NCI-H1048 (cell line): ENCODE data around the gene NDNF.

Experiments
- DNase-seq: peaks from one replicate; lab custom pipeline; 2025; lab: John Stamatoyannopoulos, UW

Gene NDNF, protein sequence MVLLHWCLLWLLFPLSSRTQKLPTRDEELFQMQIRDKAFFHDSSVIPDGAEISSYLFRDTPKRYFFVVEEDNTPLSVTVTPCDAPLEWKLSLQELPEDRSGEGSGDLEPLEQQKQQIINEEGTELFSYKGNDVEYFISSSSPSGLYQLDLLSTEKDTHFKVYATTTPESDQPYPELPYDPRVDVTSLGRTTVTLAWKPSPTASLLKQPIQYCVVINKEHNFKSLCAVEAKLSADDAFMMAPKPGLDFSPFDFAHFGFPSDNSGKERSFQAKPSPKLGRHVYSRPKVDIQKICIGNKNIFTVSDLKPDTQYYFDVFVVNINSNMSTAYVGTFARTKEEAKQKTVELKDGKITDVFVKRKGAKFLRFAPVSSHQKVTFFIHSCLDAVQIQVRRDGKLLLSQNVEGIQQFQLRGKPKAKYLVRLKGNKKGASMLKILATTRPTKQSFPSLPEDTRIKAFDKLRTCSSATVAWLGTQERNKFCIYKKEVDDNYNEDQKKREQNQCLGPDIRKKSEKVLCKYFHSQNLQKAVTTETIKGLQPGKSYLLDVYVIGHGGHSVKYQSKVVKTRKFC

DNA sequence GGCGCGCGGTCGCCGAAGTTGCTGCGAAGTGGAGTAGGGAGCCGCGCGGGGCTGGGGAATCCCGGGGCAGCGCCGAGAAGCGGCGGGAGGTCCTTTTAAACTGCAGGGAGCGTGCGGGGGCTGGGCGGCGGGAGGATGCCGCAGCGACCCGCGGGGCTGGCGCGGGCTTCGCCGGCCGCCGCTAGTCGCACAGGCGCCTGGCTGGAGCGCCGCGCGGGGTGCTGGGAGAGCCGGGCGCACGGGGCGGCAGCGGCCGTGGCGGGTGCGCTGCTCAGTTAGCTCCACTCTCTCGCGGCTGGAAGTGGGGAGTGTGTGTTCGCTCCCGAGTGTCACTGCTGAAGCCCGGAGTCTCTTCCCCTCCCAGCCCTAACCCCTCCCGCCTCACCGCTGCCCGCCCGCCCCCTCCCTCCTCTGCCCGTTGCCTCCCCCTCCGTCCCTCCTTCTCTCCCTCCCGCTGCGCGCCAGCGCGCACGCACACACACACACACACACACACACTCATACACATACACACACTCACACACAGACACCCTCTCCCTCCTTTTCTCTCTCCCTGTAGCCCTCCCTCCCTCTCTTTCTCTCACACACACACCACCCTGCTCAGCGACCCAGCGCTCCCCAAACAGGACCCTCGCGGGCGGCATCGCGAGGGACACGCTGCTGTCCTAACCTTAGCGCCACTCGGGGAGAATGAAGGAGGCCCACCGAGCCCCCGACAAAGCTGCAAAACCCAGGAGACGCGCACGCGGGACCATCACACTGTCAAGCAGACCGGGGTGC lies at the start of gene NDNF:
Gene NDNF (minus strand): TSS at position 312 of the 780 bp plus-strand sequence. CDS start 26,698 bp downstream, outside the sequence.
- no peak for DNase-seq

DNA sequence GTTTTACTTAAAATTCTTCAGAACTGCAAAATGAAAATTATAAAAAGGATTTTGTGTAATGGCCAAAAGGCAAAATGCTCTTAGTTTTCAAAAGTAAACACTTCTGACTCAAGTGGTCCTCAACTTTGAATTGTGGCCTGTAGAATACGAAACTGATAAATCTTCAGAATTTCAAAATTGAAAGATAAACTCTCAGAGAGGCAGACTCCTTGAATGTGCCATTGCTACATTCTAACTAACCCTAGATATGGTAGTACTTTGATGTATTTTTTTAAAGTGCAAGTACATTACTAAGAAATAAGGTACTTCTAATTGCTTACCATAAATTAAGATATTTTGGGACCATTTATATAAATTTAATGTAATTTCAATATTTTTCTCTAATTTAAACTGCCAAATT lies 47.4 kb upstream of the NDNF start:
- DNase-seq: no peak

DNA sequence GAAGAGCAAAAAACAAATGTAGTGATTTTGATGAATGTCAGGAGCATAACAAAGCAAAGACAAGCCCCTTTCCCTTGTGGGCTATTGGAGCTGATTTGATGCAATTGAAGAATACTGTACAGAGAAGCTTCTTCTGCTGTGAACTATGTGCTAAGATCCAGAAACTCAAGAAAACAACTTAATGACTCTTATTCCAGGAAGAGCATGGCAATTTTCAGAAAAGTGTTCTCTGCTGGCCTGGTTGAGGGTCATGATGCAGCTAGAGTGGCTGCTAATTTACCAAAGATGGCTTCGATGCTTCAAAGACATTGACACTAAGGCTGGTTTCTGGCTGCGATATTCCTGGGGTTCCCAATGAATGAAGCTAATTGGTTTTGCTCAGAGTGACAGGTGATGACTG lies 46.0 kb upstream of the NDNF start:
- no peak for DNase-seq

DNA sequence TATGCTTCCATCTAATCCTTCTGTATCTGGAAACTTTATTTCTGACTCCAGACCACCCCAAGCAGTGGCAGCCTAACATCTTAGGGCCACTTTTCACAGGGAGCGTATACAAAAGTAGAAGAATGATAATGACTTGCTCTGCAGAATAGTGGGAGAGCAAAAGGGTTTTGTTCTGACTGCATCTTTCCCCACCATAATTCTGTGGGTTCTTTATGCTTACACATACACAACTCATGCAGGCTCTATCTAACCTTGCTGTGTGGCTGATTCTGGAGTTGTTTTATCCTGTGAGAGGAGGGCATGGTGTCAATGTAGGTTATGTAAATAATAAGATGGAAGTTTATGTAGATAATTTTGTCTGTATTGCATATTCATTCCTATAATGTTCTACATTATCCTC lies 42.4 kb upstream of the NDNF start:
- no peak for DNase-seq

DNA sequence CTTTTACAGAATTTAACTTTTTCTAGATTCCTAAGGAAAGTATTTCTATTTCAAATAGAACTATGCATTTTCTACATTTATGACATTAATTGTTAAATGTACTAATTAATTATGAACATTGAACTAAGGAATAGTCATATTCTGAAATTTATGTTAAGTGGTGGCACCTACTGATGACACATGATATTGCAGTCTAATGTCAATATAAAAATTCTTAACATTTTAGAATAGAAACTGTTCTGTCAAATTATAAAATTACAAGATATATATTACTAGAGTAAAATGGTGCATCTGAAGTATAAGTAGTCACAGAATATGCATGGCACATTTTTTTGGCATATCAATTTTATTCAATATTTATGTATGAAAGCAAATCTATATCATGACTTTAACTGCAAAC lies 40.2 kb upstream of the NDNF start:
- no peak for DNase-seq

DNA sequence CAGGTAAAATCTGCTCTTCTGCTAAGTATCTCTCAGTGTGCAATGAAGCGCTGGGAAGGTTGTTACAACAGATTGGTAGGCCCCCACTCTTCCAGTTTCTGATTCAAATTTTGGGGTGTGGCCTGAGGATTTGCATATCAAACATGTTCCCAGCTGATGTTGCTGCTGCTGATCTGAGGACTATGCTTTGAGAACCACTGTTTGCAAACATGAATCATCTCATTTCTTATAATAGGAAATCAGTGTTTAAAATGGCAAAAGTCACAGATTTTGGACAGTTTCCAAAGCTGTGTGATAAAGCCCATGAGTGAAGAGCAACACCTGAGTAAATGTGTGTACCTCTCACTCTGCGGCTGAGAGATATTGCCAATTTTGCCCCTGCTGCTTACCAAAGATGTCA lies 36.2 kb upstream of the NDNF start:
- peak; percentile 0 for DNase-seq

DNA sequence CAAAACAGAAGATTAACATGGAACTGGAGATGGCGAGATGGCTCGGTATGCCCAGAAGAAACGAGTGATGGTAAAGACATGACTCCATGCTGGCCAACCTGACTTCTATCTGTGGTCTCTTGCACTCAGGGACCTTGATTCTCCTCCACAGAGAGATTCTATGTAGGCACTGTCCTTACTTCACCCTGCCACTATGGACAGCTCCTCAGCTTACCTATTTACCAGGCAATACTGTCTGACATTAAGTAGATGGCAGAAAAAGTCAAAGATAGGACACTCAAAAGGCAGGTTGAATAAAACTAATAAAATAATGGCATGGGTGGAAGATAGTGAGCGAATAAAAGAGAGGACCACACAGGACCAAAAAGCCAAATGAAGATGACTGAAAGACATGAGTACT lies 35.2 kb upstream of the NDNF start:
- DNase-seq: no peak

DNA sequence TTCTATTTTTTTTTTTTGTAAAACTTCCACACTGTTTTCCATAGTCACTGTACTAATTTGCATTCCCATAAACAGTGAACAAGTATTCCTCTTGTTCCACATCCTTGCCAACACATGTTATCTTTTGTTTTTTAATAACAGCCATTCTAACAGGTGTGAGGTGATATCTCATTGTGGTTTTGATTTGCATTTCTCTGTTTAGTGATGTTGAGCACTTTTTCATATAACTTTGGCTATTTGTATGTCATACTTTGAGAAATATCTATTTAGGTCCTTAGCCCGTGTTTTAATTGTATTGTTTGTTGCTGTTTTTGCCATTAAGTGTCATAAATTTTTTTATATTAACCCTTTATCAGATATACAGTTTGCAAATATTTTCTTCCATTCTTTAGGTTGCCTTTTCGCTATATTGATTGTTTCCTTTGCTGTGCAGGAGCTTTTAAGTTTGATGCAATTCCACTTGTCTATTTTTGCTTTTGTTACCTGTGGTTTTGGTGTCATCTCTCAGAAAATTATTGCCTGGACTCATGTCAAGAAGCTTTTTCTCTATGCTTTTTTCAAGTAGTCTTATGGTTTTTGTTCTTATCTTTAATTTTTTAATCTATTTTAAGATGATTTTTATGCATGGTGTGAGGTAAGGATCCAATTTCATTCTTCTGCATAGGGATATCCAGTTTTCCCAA lies 27.9 kb upstream of the NDNF start:
- DNase-seq: no peak

DNA sequence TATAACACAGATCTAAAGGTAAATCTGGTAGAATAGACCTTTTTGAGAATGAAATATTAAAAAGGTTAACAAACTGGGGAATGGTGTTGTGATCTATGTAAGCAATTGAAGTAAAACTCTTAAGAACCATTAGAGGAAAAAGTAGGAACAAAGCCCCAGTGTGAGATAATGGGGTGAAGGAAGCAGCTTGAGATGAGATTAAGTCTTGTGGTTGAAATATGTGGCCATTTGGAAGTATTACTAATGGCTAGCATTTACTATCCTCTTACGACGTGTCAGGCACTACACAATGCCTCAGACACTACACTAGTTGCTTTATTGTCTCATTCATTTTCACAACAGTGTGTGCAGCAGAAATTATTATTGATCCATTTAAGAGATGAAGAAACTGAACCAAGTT lies 25.9 kb upstream of the NDNF start:
- DNase-seq: no peak

DNA sequence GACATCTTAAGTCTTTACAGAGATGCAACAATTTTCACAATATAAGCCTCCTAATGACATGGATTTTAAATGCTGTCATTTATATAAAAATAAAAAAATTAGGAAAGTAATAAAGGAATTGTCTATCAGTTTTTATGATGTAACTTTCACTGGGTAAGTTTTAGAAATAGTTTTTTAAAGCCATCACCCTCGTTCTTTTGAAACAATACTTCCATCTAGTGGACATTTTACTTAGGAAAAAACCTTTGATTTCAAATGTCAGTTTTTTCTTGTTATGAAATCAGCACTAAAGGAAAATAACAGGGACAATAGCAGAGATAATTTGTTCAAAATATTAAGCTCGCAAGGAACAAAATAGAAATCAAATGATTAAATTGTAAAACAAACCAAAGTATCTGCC lies 24.3 kb upstream of the NDNF start:
- no peak for DNase-seq

DNA sequence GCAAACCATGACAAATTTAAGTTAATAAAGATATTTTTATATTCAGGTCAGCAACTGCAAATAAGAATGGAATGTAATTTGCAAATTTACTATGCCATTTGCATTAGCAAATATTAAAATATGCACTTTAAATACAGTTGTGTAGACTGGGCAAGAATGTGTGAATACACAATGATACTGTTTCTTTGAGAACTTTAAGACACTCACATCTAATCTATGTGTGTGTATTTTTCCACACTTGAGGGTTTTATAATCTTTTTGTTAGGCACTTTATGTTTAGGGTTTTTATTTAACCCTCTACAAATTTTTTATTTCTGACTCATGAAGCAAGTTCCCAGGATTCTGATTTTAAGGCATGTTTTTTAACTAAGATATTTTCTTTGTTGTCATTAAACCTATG lies 23.9 kb upstream of the NDNF start:
- peak; percentile 49 for DNase-seq

DNA sequence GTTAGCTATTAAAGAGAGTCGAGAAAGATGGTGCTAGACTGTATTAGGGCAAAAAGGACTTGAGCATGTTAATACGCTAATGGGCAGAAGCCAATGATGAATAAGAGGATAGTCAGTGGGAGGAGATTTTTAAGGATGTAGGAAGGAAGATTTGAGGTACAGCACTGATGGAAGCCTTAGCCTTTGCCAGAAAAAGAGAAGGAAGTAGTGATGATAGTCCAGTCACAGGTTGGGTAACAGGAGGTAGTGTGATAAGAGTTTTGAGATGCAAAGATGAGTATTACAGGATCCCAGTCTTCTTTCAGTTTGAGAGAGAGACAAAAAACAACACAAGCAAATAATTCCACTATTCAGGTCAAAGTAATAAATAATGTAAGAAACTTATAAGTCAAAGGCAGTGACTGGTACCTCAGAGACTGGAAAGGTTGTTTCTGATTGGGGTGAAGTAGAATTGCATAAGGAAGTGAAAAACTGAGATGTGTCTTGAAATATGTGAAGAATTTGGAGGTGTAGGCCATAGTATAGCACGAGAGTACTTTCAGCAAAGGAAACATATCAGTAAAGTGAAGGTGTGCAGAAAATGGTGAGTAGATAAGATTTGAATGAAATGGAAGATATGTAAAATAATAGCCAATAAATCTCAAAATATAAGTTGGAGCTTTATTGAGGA lies 22.1 kb upstream of the NDNF start:
- no peak for DNase-seq

DNA sequence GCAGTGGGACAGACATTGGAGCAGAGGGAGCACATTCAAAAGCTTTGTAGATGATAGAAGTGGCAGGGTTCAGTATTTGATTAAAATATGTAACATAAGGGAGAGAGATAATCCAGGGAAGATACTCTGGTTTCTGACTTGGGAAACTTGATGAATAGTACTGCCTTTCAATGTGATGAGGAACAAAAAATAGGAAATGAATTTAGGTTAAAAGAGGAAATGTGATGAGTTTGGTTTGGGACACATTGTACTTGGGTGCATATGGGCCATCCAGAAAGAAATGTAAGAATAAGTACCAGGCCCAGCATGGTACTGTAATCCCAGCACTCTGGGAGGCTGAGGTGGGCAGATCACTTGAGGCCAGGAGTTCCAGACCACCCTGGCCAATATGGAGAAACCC lies 20.9 kb upstream of the NDNF start:
- no peak for DNase-seq

DNA sequence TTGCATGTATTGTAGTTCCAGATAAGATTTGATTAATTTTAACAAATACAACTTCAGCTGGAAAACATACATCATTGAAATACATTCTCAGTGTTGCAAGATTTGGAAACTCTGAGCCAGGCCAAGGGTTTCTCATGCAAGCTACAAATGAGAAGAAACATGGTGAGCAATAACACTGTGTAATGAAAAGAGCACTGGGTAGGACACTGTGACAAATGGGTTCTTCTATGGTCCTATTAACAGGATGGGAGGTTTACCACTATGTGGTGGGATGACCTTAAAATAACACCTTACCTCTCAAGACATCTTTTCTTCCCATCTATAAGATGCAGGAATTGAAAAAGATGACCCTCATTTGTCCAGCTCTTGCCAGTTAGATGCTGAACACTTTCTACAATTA lies 19.6 kb upstream of the NDNF start:
- DNase-seq: no peak

DNA sequence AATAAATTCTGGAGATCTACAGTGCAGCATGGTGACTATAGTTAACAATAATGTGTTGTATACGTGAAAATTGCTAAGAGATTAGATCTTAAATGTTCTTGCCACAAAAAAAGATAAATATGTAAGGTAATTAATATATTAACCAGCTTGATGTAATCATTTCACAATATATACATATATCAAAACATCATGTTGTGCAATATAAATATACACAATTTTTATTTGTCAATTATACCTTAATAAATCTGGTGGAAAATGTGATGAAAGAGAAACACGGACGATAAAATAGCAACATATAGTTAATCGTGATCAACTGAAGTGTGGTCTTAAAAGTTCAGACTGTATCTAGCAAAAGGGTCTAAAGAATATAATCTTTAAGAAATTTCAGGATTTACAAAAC lies 16.5 kb upstream of the NDNF start:
- DNase-seq: no peak

DNA sequence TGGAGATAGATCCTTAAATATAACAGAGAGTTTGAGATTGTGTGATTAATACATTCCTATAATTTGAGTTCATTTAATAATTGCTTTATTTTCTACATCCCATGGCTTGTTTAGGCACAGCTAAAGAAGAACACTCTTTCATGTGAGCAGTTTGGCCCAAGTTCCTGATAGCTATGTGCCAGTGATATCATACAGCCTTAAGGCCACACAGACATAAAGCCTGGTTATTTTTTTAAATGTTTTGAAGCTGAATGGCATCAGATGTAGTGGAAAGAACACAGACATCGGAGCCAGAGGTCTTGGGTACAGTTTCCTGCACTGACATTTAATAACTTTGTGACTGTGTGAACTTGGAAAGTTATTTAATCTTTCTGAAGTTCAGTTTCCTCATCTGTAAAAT lies 7.0 kb upstream of the NDNF start:
- DNase-seq: no peak

DNA sequence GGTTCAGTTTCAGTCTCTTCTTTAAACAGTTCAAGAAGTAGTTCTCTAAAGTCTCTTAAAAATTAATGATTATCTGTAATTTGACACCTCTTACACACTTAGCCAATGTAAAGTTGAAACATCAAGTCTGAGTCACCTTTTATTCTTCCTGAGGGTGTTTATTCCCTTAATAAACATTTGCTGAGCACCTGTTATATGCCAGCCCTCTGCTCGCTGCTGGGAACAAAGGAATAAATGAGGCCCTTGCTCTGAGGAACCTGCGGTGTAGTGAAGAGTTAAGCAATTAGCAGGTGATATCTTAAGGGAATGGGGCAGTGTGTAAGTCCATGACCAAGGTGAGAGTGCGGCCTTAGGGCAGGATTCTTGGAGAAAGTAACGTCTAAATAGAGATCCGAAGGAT lies 5.2 kb upstream of the NDNF start:
- no peak for DNase-seq

DNA sequence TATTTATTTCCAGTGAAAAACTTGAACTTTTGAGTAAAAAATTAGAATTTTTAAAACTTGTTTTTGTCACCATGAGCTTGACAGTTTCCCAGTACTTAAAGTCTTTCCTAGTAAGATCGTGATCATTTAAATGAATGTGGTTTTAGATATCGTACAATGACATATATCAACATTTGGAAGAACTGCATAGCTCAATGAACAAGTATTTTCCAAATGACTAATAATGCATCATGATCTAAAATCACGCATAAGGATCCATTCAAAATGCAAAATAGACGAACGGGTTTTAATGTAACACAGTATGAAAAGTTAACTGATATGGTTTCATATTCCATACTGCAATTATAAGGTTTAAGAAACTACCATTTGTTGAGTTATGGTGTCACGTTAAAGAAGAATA lies 4.1 kb upstream of the NDNF start:
- no peak for DNase-seq

DNA sequence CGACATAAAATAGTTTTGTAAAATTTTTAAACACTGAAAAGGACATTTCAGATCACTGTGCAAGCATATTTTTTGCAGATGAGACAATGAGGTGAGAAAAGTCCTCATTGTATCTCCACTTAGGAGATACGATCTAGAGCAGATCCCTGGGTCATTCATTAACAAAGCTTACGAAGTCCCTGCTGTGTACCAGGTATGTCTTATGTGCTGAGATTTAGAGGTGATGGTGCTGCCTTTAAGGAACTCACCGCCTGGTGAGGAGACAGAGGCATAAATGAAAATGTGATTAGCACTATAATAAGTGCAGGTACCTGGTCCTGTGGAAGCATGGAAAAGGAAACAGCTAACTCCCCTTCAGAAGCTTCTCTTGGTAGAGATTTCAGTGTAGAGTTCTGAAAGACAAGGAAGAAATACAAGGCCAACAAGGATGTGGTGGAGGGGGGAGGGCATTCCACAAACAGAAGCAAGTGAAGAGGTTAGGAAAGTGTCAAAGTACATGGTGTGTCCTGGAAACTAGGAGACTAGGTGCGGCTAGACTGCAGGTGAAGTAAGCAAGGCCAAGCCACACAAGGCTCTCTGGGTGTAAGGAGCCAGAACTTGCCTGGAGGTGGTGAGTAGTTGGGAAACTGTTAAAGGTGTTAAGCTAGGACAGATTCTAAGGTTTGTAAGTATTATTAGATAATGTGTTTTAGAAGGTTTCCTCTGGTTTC lies 1.5 kb upstream of the NDNF start:
- DNase-seq: no peak

DNA sequence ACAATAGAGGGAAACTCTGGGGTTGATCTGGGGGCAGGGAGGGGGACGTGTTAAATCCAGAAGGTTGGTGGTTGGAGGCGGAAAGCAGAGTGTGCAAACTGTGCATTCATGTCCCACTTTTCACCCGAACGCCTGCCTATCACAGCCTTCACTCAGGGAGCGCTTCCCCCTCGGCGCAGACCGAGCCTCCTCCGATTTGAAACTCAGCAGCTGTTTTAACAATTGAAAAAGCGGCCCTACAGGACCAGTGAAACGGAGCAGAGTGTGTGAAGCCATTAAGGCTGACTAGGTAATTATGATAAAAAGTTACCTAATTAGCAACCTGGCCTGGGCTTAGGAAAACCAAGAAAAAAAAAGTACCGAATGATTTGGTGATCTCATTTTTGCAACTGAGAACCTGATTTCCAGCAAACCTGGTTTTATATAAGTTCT lies 685 bp upstream of the NDNF start:
- no peak for DNase-seq

DNA sequence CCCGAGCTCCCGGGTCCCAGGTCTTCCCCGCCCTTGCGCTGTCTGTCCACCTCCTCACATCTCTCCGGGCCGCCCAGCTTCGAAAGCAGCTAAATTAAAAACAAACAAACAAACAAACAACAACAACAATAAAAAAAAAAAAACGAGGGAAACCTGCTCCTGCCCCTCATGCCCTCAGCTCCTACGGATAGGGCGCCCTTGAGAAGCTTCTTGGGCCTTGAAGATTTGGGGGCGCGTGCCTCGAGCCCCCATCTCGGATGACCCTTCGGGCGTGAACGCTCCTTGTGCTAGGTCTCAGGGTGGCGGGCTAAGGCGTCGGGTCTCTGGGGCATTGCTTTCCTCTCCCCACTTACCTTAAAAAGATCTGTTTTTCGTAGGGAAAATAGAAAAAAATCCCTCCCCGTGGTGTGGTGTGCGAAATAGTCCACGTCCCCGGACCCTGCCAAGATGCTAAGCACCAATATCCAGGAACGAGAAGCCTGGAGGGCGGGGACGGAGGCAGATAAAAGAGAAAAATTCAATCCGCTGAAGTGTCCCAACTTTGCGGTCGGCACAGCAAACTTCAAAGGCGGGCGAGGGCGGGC lies 603 bp downstream of the NDNF start:
- DNase-seq: no peak
